Hindlimb muscle (tissue), 1 donor: Measurements from ENCODE around the gene CCND2. TPM values are rescaled to one million over a fixed set of nuclear protein-coding genes. Genes with fewer than 3 reads are reported as not detected.

Experiments
- DNase-seq: peaks from one replicate; pipeline ENCODE4 v3.0.0-alpha.2; 2013
- polyA plus RNA-seq: library from polyadenylated mRNA; unstranded; fragments of 120-200 nt; gene quantifications from one replicate; pipeline ENCODE4 v1.2.1, GENCODE V29; 2013; ENCODE audit not compliant: insufficient read length

The CCND2 gene
- polyA plus RNA-seq, 1 donor, result 85.3 TPM

- DNase-seq, result no peak
Measured at GRCh38 chr12:4257442-4257841, 16.1 kb upstream of the CCND2 start.

DNA sequence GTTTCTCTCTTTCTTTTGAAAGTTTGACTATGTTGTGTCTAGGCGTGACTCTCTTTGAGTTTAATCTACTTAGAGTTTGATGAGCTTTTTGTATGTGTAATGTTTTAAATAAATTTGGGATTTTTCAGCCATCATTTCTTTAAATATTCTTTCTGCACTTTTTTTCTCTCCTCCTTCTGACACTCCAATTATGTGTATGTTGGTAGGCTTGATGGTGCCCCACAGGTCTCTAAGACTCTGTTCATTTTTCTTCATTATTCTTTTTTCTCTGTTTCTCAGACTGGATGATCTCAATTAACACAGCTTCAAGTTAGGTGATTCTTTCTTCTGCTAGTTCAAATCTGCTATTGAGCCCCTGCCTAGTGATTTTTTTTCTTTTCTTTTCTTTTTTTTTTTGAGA is 14.5 kb upstream of the CCND2 start:
- DNase-seq, result no peak

DNA sequence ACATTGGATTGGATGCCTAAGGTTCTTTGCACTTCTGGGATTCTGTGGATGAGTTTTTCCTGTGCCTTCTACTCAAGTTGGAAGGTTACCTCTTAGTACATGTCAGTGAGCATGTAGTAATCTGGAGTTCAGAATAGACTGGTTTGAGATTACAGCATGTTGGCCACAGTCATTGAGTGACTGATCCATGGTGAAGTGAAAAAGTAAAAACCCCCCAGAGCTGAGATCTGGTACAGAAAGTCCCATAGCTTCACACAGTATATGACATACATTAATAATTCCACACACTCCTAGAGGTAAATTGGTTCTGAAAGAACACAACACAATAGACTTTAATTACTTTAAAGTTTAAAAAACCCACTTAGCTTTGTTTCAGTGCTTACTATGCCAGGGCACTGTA is 11.9 kb upstream of the CCND2 start:
- DNase-seq, result no peak

- no peak for DNase-seq
Measured at GRCh38 chr12:4265280-4265679, 8.3 kb upstream of the CCND2 start.

- no peak for DNase-seq
Measured at GRCh38 chr12:4266990-4267389, 6.6 kb upstream of the CCND2 start.

GRCh38 chr12:4267704-4268328 is 5.7 kb upstream of the CCND2 start:
- DNase-seq, result no peak

DNA sequence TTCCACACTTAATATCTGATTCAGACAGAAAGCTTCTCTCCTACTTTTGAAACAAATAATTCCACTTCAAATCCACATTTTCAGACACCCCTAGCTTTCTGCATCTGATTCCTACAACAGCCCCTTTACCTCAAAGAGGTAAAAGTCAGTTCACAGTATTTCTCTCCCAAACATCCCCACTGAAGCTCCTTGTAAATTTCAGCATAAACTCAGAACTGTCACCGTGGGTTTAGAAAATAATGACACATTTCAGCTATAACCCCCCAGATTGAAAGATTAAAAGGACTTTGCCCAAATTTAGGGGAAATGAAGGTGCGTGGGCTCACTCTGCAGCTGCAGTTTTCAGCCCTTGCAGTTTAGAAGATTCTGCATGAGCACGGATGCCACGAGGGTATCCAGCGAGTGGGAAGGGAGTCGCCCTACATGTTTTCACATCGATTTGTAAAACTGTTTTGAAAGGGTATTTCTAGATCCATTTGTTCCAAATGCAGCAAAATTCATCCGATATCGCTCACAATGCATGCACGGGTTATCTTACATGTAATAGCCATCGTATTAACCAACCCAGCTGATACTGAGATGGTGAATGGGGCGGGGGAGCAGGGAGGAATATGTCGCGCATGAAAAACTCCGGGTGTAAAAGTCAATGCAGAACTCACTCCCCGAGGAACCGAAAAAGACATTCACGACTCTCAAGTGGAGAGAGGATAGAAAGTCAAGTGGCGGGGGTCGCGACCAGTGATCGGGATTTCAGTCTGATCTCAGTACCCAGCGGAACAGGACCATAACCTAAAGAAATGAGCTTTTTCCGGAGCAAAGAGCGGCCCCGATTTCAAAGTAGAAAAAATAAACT is 5.0 kb upstream of the CCND2 start:
- DNase-seq, result peak; percentile 54

- peak; percentile 93 for DNase-seq
Measured at GRCh38 chr12:4269279-4269991, 4.1 kb upstream of the CCND2 start.

DNA sequence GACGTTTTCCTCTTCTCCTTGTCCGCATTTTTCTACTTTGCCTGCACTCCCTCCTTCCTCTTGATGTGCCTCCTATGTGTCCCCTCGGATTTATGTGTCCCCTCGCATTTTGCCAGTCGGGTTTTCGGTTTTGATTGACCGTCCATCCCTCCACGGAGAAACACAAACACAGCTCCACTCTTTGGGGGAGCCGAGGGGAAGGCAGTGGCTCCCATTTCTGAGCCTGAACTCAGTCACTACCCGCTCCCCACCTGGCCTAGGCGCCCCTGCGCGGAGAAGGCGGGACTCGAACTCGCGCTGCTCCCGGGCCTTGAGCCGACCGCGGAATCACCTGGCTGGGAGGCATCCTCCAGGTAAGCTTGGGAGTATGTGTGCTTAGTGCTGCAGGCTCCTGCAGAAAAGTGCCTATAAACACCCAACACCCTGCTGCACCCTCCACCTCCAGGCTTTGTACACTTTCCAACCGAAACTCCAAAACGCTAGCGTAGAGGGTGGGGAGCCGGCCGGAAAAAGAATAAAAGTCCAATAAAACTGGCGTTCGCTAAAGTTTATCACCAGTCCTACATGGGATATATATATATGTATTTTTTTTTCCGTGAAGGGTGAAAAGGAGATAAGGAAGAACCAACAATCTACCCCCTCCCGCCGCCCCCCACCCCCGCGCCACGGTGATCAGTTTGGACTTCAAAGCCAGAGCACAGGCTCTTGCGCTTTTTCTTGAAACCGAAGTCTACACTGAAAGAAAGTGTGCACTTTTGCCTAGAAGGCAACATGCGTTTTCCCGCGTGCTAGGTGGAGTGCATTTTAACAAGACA is 3.3 kb upstream of the CCND2 start:
- no peak for DNase-seq

GRCh38 chr12:4270831-4271716 is 2.5 kb upstream of the CCND2 start:
- DNase-seq, result peak; percentile 68

GRCh38 chr12:4271717-4272423 is 1.7 kb upstream of the CCND2 start:
- peak; percentile 87 for DNase-seq

GRCh38 chr12:4272424-4273272 is 914 bp upstream of the CCND2 start:
- DNase-seq, result peak; percentile 80

GRCh38 chr12:4273273-4273651 is 300 bp upstream of the CCND2 start:
- no peak for DNase-seq

DNA sequence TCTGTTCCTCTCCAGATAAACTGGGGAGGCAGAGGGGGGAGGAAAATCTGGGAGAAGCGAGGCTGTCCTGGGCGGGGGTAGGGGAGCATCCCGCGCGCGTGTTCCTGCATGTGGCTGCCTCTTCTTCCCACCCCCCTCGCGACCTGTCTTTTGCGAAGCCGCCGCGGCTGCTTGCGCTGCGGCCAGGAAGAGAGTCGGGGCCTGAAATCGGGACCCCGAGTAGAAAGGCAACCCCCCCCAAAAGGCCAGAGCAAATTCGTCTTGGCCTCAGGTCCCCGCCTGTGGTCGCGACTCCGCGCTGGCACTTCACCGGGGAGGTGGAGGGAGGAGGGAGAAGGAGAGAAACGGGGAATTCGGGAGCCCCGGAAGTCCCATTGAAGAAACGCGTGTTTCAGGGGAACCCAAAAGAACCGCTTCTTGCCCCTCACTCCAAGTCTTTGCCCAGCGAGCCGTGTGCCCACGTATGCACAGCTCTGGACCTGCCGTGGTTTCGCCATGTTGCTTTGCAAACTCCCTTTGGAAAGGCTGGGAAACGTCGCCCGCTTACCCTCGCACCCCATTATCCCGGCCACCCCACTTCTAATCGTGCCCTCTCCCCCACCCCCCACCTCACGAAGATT is 944 bp downstream of the CCND2 start:
- DNase-seq, result peak; percentile 43

DNA sequence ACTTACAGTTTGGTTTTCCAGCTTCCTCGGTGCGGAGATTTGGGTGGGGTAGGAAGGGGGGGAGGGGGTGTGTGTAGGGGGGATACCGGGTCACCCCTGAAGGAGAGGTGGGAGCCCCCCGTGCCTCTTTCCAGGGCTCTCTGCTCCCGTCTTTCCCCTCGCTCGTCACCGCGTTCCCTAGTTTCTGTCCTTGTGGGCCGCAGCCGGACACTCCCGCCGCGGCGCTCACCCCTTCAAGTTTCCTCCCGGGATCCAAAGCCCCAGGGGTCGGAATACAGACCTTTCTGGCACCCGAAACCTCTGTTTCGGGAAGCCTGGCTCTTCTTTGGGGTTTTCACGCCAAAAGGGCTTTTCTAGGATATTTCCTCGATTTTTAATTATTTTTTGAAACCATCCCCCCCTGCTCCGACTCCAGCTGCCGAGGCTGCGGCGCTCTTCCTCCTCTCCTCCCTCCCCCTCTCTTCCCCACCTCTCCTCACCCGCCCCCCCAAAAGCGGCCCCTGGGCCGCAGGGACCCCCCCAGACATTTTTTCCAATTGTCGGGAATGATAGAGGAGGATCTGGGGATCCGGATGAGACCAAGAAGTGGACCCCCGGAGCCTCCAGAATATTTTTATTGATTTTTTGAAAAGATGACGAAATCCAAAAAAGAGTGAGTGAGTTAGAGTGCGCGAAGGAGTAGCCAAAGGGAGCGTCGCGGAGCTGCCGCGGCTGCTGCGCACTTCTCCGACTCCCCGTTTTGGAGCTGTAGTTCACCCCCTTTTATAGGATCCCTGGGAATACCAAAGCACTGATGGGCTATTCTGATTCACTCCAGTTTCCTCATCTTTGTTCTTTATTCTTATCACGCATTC is 1.7 kb downstream of the CCND2 start:
- peak; percentile 43 for DNase-seq

- DNase-seq, result no peak
Measured at GRCh38 chr12:4275870-4276301, 2.3 kb downstream of the CCND2 start.

DNA sequence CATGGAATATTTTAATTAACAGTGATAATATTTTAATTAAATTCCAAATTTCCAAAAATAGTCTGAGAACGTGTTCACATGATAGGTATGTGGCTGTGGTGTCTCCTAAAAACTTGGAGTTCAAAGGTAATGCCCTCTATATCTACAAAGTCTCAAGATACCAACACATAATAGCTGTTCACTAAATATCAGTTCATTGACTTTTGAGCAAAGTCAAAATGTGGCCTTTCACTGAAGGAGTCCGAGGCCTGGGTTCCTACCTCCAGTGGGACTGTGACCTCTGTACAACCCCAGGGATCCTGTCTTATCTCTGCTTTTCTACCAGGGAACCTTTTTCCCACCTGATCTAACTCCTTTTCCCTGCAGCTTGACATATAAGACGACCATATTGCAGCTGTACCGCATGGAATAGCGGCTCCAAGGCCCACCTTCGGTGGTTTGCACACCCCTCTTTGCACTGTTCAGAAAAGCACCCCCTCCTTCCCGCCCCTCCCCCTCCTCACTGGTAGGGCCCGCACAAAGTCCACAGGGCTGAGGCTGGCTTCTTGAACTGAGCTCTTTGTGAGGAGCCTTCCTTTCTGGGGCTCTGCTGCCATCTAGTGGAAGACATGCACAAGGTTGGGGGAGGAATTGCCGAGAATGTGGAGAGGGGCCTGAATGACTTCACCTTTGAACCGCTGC is 3.1 kb downstream of the CCND2 start:
- peak; percentile 94 for DNase-seq

DNA sequence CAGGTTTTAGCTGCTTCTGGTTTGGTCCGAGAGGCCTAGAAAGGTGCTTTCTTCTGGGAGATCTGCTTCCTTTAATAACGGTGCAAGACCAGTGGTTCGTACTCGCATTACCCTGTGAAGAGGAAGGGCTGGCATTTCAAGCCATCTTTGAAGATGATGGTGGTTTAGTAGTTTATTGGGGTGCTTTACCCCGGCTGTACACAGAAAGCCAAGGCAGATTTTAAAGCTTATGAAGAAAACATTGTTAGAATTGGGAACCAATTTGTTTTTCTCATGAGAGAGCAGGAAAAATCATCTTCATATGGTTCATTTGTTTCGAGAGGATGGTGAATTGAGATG is 3.6 kb downstream of the CCND2 start:
- DNase-seq, result no peak
